ENCODE data around the gene SBNO1. TPM values are rescaled to one million over a fixed set of nuclear protein-coding genes. Genes with fewer than 3 reads are reported as not detected.
"Not testable (repeated sequence)": the region's sequence is repeated elsewhere in the genome, so short reads cannot be mapped to it uniquely, and the experiment has no call there.

SBNO1 gene
- total RNA-seq, 1 donor, result 41.0 TPM

GRCh38 chr12:123369229-123369628 is 4.6 kb upstream of the SBNO1 start:
- no peak for DNase-seq (ENCODE audit: low read depth)
- no peak overlapping the region for H3K4me3 ChIP-seq (ENCODE audit: low read depth, low read length)
- TF ChIP-seq CTCF (IDR thresholded peaks at IDR 0.05; ENCODE audit: insufficient read depth, low read depth, low read length), result no peak

- not testable (repeated sequence) for H3K4me3 ChIP-seq (ENCODE audit: low read depth, low read length); DNase-seq (ENCODE audit: low read depth)
Measured at GRCh38 chr12:123368431-123368830, 3.8 kb upstream of the SBNO1 start.

- TF ChIP-seq CTCF (IDR thresholded peaks at IDR 0.05; ENCODE audit: insufficient read depth, low read depth, low read length), result no peak
- H3K4me3 ChIP-seq (ENCODE audit: low read depth, low read length), result no peak overlapping the region
- no peak for DNase-seq (ENCODE audit: low read depth)
Measured at GRCh38 chr12:123367511-123367910, 2.9 kb upstream of the SBNO1 start.

GRCh38 chr12:123365025-123365917 is 624 bp upstream of the SBNO1 start:
- peak; percentile 82 for TF ChIP-seq CTCF (IDR thresholded peaks at IDR 0.05; ENCODE audit: insufficient read depth, low read depth, low read length)
- peak overlapping the region; percentile 96 for H3K4me3 ChIP-seq (ENCODE audit: low read depth, low read length)
- DNase-seq (ENCODE audit: low read depth), result peak; percentile 99

- no peak for TF ChIP-seq CTCF (IDR thresholded peaks at IDR 0.05; ENCODE audit: insufficient read depth, low read depth, low read length)
- no peak for DNase-seq (ENCODE audit: low read depth)
Measured at GRCh38 chr12:123363740-123364531, 711 bp downstream of the SBNO1 start.

GRCh38 chr12:123363390-123363739 is 1.3 kb downstream of the SBNO1 start:
- peak overlapping the region; percentile 96 for H3K4me3 ChIP-seq (ENCODE audit: low read depth, low read length)
- DNase-seq (ENCODE audit: low read depth), result peak; percentile 55
- no peak for TF ChIP-seq CTCF (IDR thresholded peaks at IDR 0.05; ENCODE audit: insufficient read depth, low read depth, low read length)

More at GRCh38 chr12:123363740-123364531, 711 bp downstream of the SBNO1 start:
- H3K4me3 ChIP-seq (ENCODE audit: low read depth, low read length), result peak overlapping the region; percentile 96

GRCh38 chr12:123358035-123358434 is 6.6 kb downstream of the SBNO1 start:
- no peak overlapping the region for H3K4me3 ChIP-seq (ENCODE audit: low read depth, low read length)
- TF ChIP-seq CTCF (IDR thresholded peaks at IDR 0.05; ENCODE audit: insufficient read depth, low read depth, low read length), result no peak
- DNase-seq (ENCODE audit: low read depth), result no peak
